Measurements from ENCODE around the gene NDUFV1. TPM values are rescaled to one million over a fixed set of nuclear protein-coding genes. Genes with fewer than 3 reads are reported as not detected.
A peak's percentile ranks its signal among the peaks of the same experiment; 100 is the strongest.
"Not testable (repeated sequence)": the region's sequence is repeated elsewhere in the genome, so short reads cannot be mapped to it uniquely, and the experiment has no call there.

NDUFV1 gene
- total RNA-seq, 1 experiment from 2014 or later = 242 TPM

- intact Hi-C loops (cut with micrococcal nuclease) = no loop called here
- no peak overlapping the region for H2AFZ ChIP-seq (ENCODE audit: low read depth, low read length, poor library complexity, severe bottlenecking)
- H3K27ac ChIP-seq (ENCODE audit: low read depth, low read length) = no peak overlapping the region
- no peaks in the 10 kb centered on the region for H3K79me2 ChIP-seq (ENCODE audit: insufficient read depth, low read length)
- no peak overlapping the region for H3K9ac ChIP-seq (ENCODE audit: low read length)
- no peaks in the 10 kb centered on the region for H3K36me3 ChIP-seq (ENCODE audit: control insufficient read depth in 1 of 2, insufficient read depth in 2 of 2, low read length in 2 of 2)
- no peaks in the 10 kb centered on the region for H3K4me1 ChIP-seq (ENCODE audit: control insufficient read depth in 1 of 2, insufficient read depth in 2 of 2, low read length in 2 of 2)
- no peak overlapping the region for H3K4me3 ChIP-seq (replicated peaks in 1 of 2; ENCODE audit: low read depth in 1 of 2, low read length in 2 of 2)
- BruUV-seq (replicated peaks) = no TSS peak
- H3K4me2 ChIP-seq (ENCODE audit: low read length) = no peak overlapping the region
- CTCF ChIA-PET = no interaction called here
- no peaks in the 10 kb centered on the region for H3K9me3 ChIP-seq (ENCODE audit: control insufficient read depth in 1 of 2, insufficient read depth in 1 of 2, low read depth in 1 of 2, low read length in 2 of 2)
- H4K20me1 ChIP-seq (ENCODE audit: insufficient read depth) = no peaks in the 10 kb centered on the region
- H3K27me3 ChIP-seq (ENCODE audit: insufficient read depth, low read length) = no peaks in the 10 kb centered on the region
- TF ChIP-seq TCF7L2 (IDR thresholded peaks at IDR 0.05; ENCODE audit: borderline replicate concordance, extremely low read depth, insufficient read depth, insufficient read length) (no peak), EZH2phosphoT487 (IDR thresholded peaks at IDR 0.05; ENCODE audit: borderline replicate concordance) (no peak), CEBPB (IDR thresholded peaks at IDR 0.05; ENCODE audit: low read depth) (no peak), POLR2A (IDR thresholded peaks at IDR 0.05; ENCODE audit: borderline replicate concordance, extremely low read depth, insufficient read depth, insufficient read length) (no peak), REST (IDR thresholded peaks at IDR 0.05; ENCODE audit: low read depth) (no peak), SRF (IDR thresholded peaks at IDR 0.05; ENCODE audit: low read depth) (no peak), EGR1 (IDR thresholded peaks at IDR 0.05; ENCODE audit: low read depth) (no peak), SIN3A (IDR thresholded peaks at IDR 0.05; ENCODE audit: low read depth) (no peak), ATF3 (IDR thresholded peaks at IDR 0.05) (no peak), ZBTB33 (IDR thresholded peaks at IDR 0.05; ENCODE audit: extremely low read depth, insufficient replicate concordance, low read length) (no peak), EZH2 (IDR thresholded peaks at IDR 0.05) (no peak), SP1 (IDR thresholded peaks at IDR 0.05; ENCODE audit: low read depth) (no peak)
- ATAC-seq (no peak), DNase-seq (ENCODE audit: low read depth, low spot score) (no peak)
- RAD21 ChIA-PET (ENCODE audit: low non-redundant PET in 1 of 2, low total read pairs in 2 of 2, uncharacterized antibody in 2 of 2, unreplicated experiment in 2 of 2) = no interaction called here
- H3K9me2 ChIP-seq (ENCODE audit: insufficient read depth) = no peaks in the 10 kb centered on the region
- POLR2A ChIA-PET = no interaction called here
Measured at GRCh38 chr11:67657300-67657699, 50.6 kb downstream of the NDUFV1 start.

GRCh38 chr11:67659651-67660165 is 53.0 kb downstream of the NDUFV1 start:
- POLR2A ChIA-PET; H3K36me3 ChIP-seq (ENCODE audit: control insufficient read depth in 1 of 2, insufficient read depth in 2 of 2, low read length in 2 of 2); H3K27me3 ChIP-seq (ENCODE audit: insufficient read depth, low read length); H3K27ac ChIP-seq (ENCODE audit: low read depth, low read length); H4K20me1 ChIP-seq (ENCODE audit: insufficient read depth); H3K9me2 ChIP-seq (ENCODE audit: insufficient read depth); H3K4me3 ChIP-seq (replicated peaks in 1 of 2; ENCODE audit: low read depth in 1 of 2, low read length in 2 of 2); H3K9me3 ChIP-seq (ENCODE audit: control insufficient read depth in 1 of 2, insufficient read depth in 1 of 2, low read depth in 1 of 2, low read length in 2 of 2); ATAC-seq; BruUV-seq (replicated peaks); DNase-seq (ENCODE audit: low read depth, low spot score); H3K4me1 ChIP-seq (ENCODE audit: control insufficient read depth in 1 of 2, insufficient read depth in 2 of 2, low read length in 2 of 2); H3K4me2 ChIP-seq (ENCODE audit: low read length); H3K9ac ChIP-seq (ENCODE audit: low read length); H3K79me2 ChIP-seq (ENCODE audit: insufficient read depth, low read length): not testable (repeated sequence)
- peak overlapping the region; percentile 78 for H2AFZ ChIP-seq (ENCODE audit: low read depth, low read length, poor library complexity, severe bottlenecking)
- RAD21 ChIA-PET (ENCODE audit: low non-redundant PET in 1 of 2, low total read pairs in 2 of 2, uncharacterized antibody in 2 of 2, unreplicated experiment in 2 of 2) = interaction anchor here (0.6 to 1.0 kb wide), 5 partner anchors 9 to 82 kb away, joined by 3 to 6 read pairs (median 3); partner anchors contain the start of gene NUDT8 (in 1 of the 2)
- intact Hi-C loops (cut with micrococcal nuclease) = loop anchor here (1.0 kb wide), 1 partner anchor 44 kb away; no protein-coding TSS in a partner anchor
- CTCF ChIA-PET = interaction anchor here (0.8 to 2.7 kb wide), 10 partner anchors 8 to 270 kb away, joined by 3 to 34 read pairs (median 4); partner anchors contain the start of gene NUDT8

All from HCT116 (cell line).